OCI-LY7 (cell line): ENCODE data around the gene NUDT22. TPM values are rescaled to one million over a fixed set of nuclear protein-coding genes. Genes with fewer than 3 reads are reported as not detected.

ENCODE experiments used
- BruUV-seq: library from RNA; stranded (reverse); fragments of 400-500 nt; replicated peaks from 2 replicates; lab custom pipeline; 2021; lab: Mats Ljungman, UMichigan
- CTCF ChIA-PET: fragments of 300-600 bp; sonication (Branson Sonifier 250); formaldehyde crosslinking; loops from one replicate; lab custom pipeline; 2022; ENCODE audit warnings: antibody characterized with exemption; ENCODE audit not compliant: unreplicated experiment; lab: Charles Lee
- POLR2A ChIA-PET: fragments of 300-600 bp; sonication (Branson Sonifier 250); formaldehyde crosslinking; loops from one replicate; lab custom pipeline; 2022; ENCODE audit warnings: antibody characterized with exemption; lab: Charles Lee
- DNase-seq: peaks from one replicate; pipeline ENCODE4 v3.0.0-alpha.2; 2015; ENCODE audit warnings: low spot score
- H2AFZ ChIP-seq: fragments of 200-600 bp; sonication (generic), shearing (Covaris generic); 2 replicates; pipeline ENCODE4 v1.6.1; 2014; ENCODE audit warnings: mild to moderate bottlenecking, antibody characterized with exemption, low read length, moderate library complexity
- H3K27ac ChIP-seq: fragments of 200-600 bp; sonication (generic); 2 replicates; pipeline ENCODE4 v1.5.1; 2014; ENCODE audit warnings: mixed run types, low read depth, mild to moderate bottlenecking, moderate library complexity, low read length, inconsistent platforms; ENCODE audit not compliant: poor library complexity, severe bottlenecking
- H3K36me3 ChIP-seq: fragments of 200-600 bp; sonication (generic); 2 replicates; pipeline ENCODE4 v1.6.1; 2014; ENCODE audit warnings: mild to moderate bottlenecking, antibody characterized with exemption, low read length, moderate library complexity, mixed read lengths; ENCODE audit not compliant: insufficient read depth
- H3K4me1 ChIP-seq: fragments of 200-600 bp; sonication (generic); 2 replicates; pipeline ENCODE4 v1.5.1; 2014; ENCODE audit warnings: mild to moderate bottlenecking, low read length; ENCODE audit not compliant: insufficient read depth, poor library complexity, severe bottlenecking
- H3K4me2 ChIP-seq: fragments of 200-600 bp; sonication (generic); 2 replicates; pipeline ENCODE4 v1.6.1; 2014; ENCODE audit warnings: mild to moderate bottlenecking, low read length
- H3K4me3 ChIP-seq: fragments of 200-600 bp; sonication (generic); 2 replicates; pipeline ENCODE4 v1.5.1; 2014; ENCODE audit warnings: mild to moderate bottlenecking, low read depth, low read length; ENCODE audit not compliant: poor library complexity, severe bottlenecking
- H3K79me2 ChIP-seq: fragments of 200-600 bp; sonication (generic); 2 replicates; pipeline ENCODE4 v1.6.1; 2016; ENCODE audit warnings: low read depth, mild to moderate bottlenecking, low read length, moderate library complexity, mixed read lengths; ENCODE audit not compliant: insufficient read depth
- H3K9me2 ChIP-seq: fragments of 200-600 bp; sonication (generic); 2 replicates; pipeline ENCODE4 v1.6.1; 2016; ENCODE audit warnings: mild to moderate bottlenecking, low read length, mixed read lengths; ENCODE audit not compliant: insufficient read depth
- H3K9me3 ChIP-seq: fragments of 200-600 bp; sonication (generic); 2 replicates; pipeline ENCODE4 v1.6.1; 2014; ENCODE audit warnings: mild to moderate bottlenecking, mixed run types, low read length, mixed read lengths
- H4K20me1 ChIP-seq: fragments of 200-600 bp; sonication (generic); 2 replicates; pipeline ENCODE4 v1.6.1; 2014; ENCODE audit warnings: mild to moderate bottlenecking, antibody characterized with exemption, low read length, moderate library complexity, mixed read lengths; ENCODE audit not compliant: insufficient read depth
- CTCF ChIP-seq: fragments of 200-600 bp; sonication (generic); conservative IDR thresholded peaks from 2 replicates; pipeline ENCODE4 v1.5.1; 2014; ENCODE audit warnings: mild to moderate bottlenecking, antibody characterized with exemption, low read length, moderate library complexity, mixed read lengths
- EZH2phosphoT487 ChIP-seq: fragments of 200-600 bp; sonication (generic); IDR thresholded peaks from 2 replicates; pipeline ENCODE4 v1.6.1; 2018; ENCODE audit warnings: low read depth, borderline replicate concordance, mild to moderate bottlenecking, mixed run types, antibody characterized with exemption, low read length, moderate library complexity, mixed read lengths
- intact Hi-C: fragments of 100-400 bp; cut with micrococcal nuclease; formaldehyde crosslinking; loops from one replicate; pipeline ENCODE4 v1.10.0; 2022; ENCODE audit not compliant: unreplicated experiment
- total RNA-seq, 2 experiments: library from RNA; depleted of rRNA in 1 of 2; stranded (reverse); fragments of >200 nt in 1 of 2; shearing (Covaris generic) in 1 of 2; gene quantifications; 2 replicates each; pipeline ENCODE4 v1.2.3, GENCODE V29; 2014 to 2022

The NUDT22 gene
- total RNA-seq, 2 experiments from 2014 or later = 81.4 to 98.4 TPM

DNA sequence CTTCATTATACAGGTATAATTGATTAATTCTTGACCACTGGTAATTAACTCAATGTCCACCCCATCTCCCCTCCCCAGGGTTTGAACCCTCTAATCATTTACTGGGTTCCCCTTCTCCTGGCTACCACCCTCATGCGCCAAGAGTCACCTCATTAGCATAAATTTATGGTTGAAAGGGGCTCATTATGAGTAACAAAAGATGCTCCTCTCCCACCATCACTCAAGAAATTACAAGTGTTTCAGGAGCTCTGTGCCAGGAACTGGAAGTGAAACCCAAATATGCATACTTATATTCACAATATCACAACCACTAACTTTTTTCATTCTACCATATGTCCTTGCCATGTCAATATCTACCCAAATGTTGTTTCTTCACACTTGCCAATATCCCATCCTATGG lies 47.9 kb upstream of the NUDT22 start:
- Histone ChIP-seq H3K4me3 (no peak overlapping the region), H3K79me2 (peaks cover under 1% of the 10 kb centered on the region; the same call in 1 of the 2 replicates), H3K36me3 (0 out of 2 replicates have a peak, but pooled peaks cover 6% of the 10 kb centered on the region), H3K4me1 (peaks cover 35% of the 10 kb centered on the region), H4K20me1 (no peaks in the 10 kb centered on the region), H3K9me2 (no peaks in the 10 kb centered on the region), H3K4me2 (no peak overlapping the region), H3K9me3 (no peaks in the 10 kb centered on the region), H3K27ac (no peak overlapping the region), H2AFZ (no peak overlapping the region)
- intact Hi-C loops = no loop called here
- ChIA-PET POLR2A (no interaction called here), CTCF (no interaction called here)
- no peak for DNase-seq
- no peak for TF ChIP-seq CTCF
- no TSS peak for BruUV-seq

DNA sequence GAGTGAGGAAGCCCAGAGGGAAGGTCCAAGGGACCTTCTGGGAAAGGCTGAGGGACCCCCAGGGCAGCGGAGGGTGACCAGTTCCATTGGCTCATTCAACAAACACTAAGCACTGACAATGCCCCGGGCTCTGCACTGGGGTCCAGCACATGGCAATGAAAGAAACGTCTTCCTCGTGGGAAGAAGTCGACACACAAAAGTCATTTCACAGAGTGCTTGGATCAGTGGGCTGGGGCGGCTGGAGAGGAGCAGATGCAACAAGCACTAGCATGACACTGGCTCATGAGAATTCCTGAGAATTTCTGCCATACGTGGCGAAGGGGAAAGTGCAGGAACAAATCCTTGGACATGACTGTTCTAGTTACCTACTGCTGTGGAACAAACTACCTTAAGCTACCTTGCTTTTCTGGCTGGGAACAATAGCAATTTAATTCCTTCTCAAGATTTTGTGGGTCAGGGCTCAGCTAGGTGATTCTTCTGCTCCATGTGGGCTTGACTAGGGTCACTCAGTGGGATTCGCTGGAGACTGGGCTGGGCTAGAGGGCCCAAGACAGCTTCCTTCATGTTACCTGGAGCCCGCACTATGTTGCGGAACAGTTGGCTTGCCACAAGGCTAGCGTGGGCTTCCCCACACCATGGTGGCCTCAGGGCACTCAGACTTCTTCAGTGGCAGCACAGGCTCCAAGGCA lies 47.0 kb upstream of the NUDT22 start:
- H3K27ac ChIP-seq = no peak overlapping the region
- H3K36me3 ChIP-seq = 0 out of 2 replicates have a peak, but pooled peaks cover 6% of the 10 kb centered on the region
- no peak overlapping the region for H3K4me3 ChIP-seq
- H3K9me3 ChIP-seq = no peaks in the 10 kb centered on the region
- ChIA-PET POLR2A (no interaction called here), CTCF (no interaction called here)
- H4K20me1 ChIP-seq = no peaks in the 10 kb centered on the region
- intact Hi-C loops = no loop called here
- DNase-seq = no peak
- TF ChIP-seq CTCF = no peak
- no peak overlapping the region for H3K4me2 ChIP-seq
- no peaks in the 10 kb centered on the region for H3K9me2 ChIP-seq
- no TSS peak for BruUV-seq
- peaks cover 10% of the 10 kb centered on the region for H3K79me2 ChIP-seq
- H2AFZ ChIP-seq = no peak overlapping the region
- H3K4me1 ChIP-seq = peaks cover 44% of the 10 kb centered on the region

GRCh38 chr11:64180891-64181290 lies 45.2 kb upstream of the NUDT22 start:
- peak overlapping the region; percentile 75 for H3K4me2 ChIP-seq
- intact Hi-C loops = no loop called here
- peaks cover 48% of the 10 kb centered on the region for H3K4me1 ChIP-seq
- ChIA-PET CTCF (no interaction called here), POLR2A (interaction anchor here (1.6 to 2.0 kb wide), 2 partner anchors 26 to 137 kb away, joined by 5 to 6 read pairs; partner anchors contain the start of genes FERMT3, PRDX5 and TRMT112)
- H3K36me3 ChIP-seq = 0 out of 2 replicates have a peak, but pooled peaks cover 6% of the 10 kb centered on the region
- H3K27ac ChIP-seq = no peak overlapping the region
- no peaks in the 10 kb centered on the region for H4K20me1 ChIP-seq
- H2AFZ ChIP-seq = peak overlapping the region; percentile 60
- H3K9me2 ChIP-seq = no peaks in the 10 kb centered on the region
- no peak for DNase-seq
- BruUV-seq = no TSS peak
- peak overlapping the region; percentile 54 for H3K4me3 ChIP-seq
- no peaks in the 10 kb centered on the region for H3K9me3 ChIP-seq
- H3K79me2 ChIP-seq = peaks cover 22% of the 10 kb centered on the region
- no peak for TF ChIP-seq CTCF
- TF ChIP-seq EZH2phosphoT487 = no peak
